NCI-H748 (cell line): Measurements from ENCODE around the gene MRPL24.

Source experiments
- DNase-seq: peaks from one replicate; lab custom pipeline; 2025; ENCODE audit not compliant: unreplicated experiment; lab: John Stamatoyannopoulos, UW

Gene MRPL24

GRCh38 chr1:156692925-156693847, 47.7 kb downstream of the MRPL24 start:
- peak; percentile 81 for DNase-seq

DNA sequence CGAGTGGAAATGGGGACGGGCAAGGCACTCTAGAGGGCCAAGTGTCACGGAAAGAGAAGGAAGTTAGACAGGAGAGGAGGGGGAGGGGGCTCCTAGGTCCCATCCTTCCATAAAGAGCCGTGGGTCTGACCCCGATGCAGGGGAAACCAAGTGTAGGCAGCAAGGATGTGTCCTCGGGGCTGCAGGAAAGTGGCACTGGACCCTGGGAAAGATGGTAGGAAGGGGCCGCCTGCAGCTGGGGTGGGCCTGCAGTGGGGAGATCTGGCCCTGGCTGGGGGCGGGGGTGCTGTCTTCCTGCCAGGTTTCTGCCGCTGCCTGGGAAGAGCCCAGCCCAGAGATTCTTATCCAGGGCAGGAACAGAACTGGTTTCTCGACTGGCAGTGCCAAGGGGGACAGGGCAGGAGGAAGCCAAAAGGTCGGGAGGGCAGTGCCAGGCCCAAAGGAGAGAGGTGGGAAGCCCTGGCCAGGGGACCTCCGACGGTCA, 48.4 kb downstream of the MRPL24 start:
- no peak for DNase-seq

DNA sequence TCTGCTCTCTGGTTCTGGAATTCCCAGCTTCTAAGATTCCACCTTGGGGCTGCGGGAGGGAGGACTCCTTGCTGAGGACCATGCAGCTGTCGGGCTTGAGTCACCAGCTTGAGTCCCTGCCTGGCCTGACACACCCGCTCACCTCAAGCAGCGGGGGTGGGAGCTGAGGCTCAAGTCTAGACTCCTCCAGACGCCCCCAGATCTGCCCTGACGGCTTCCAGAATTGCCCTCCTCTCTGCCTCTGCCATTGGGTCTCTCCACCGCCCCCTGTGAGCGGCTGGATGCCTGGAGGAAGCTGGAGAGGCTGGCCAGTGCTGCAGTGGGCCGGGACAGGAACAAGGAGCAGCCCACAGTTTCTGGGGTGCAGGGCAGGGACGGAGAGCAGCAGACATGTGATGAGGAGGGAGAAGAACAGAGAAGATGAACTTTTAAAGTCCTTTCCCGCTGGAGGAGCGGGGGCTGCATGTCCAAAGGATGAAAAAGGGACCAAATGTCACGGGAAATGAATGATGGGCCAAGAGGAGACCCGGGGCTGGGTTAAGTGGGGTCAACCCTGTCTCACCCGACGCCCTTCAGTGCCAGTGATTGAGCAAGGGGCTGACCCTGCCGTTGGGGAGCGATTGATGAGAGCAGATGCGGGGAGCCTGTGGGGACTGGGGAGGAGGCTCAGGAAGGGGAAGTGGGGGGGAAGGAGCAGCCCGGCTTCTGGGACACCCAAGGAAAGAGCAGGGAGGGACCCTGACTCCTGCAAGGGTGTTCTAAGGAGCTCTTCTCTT, 49.0 kb downstream of the MRPL24 start:
- no peak for DNase-seq

GRCh38 chr1:156691191-156691590, 49.7 kb downstream of the MRPL24 start:
- DNase-seq = no peak

GRCh38 chr1:156690675-156691036, 50.2 kb downstream of the MRPL24 start:
- no peak for DNase-seq

DNA sequence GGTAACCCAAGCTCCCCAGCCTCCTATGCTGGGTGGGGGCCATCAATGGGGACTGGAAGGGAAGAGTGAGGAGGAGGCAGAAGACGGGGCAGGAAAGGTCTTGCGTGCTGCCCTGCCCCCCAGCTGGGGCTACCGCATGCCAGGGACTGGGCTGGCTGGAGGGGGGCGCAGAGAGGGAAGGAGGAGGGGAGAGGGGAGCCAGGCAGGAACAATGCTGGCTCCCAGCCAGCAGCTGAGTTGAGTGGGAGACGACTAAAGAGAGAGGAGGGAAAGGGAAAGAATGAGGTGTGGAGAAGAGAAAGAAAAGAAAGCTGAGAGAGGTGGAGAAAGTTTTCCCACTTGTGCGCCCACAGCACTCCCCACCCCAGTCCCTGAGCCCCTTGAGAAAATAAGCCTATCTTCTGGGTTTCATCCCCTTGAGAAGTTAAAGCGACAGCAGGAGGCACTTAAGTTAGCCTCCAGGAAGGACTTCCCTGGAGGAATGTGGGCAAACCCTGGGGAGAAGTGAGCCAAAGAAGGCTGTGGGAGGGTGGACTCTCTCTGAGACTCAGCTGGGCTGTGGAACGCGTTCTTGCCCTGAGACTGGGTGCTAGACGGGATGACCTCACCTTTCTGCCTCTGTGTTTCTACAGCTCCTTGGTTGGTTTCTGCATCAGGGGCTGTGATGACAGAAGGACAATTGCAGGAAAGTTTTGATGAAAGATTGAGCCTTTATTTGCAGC, 50.8 kb downstream of the MRPL24 start:
- peak; percentile 24 for DNase-seq

DNA sequence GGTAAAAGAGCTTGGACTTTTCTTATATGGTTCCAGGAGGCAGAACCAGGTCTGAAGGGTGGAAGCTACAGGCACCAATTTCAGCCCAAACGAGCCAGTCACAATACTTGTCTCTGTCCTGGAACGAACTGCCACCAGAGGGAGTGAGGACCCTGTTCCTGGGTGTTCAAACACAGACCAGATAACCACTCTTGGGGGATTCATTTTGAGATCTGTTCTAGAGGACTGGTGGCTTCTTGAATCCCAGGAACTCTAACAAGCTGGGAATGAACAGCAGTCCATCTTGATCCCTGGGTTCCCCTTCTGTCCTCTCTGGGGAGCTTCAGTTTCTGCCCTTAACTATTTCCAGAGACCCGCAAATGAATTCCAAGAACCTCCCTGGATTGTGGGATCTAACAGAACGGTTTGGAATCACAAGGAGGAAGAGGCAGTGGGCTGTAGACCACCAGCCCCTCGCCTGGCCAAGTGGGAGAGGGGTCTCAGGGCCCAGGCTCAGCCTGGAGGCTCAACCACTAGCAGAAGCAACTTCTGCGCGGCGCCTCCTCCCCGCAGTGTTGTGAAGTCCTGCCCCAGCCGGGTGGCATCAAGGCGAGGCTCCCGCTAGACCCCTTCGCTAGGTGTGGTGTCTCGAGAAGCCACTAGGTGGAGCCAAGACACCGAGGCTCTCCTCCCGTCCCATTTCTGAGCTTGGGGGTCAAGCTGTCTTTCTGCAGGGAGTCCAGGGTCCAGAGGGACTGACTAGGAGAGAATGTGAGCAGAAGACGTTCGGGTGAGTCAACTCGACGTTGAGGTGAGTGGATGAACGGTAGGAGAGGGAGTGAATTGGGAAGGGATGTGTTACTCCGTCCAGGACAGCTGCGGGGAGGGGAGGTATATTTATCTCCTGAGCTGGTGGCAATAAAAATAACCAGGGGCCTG, 51.6 kb downstream of the MRPL24 start:
- peak; percentile 82 for DNase-seq
